IMR-90 (cell line): ENCODE measurements around the gene ARRB1. TPM values are rescaled to one million over a fixed set of nuclear protein-coding genes. Genes with fewer than 3 reads are reported as not detected.

ENCODE experiments used
- ATAC-seq: fragments of 200-7000 bp; cut with Tn5 transposase; 2 replicates; pipeline ENCODE4 v1.9.1; 2020; ENCODE audit warnings: low read depth, mild to moderate bottlenecking, moderate library complexity
- BruUV-seq: library from RNA; stranded (reverse); fragments of 400-500 nt; replicated peaks from 2 replicates; lab custom pipeline; 2021; lab: Mats Ljungman, UMichigan
- CTCF ChIA-PET: fragments of 300-600 bp; formaldehyde crosslinking; extraction: SDS; loops from one replicate; lab custom pipeline; 2021; ENCODE audit warnings: antibody characterized with exemption; lab: Yijun Ruan, JAX
- POLR2A ChIA-PET: fragments of 300-600 bp; sonication (Branson Sonifier 250); formaldehyde crosslinking; loops from one replicate; lab custom pipeline; 2022; ENCODE audit warnings: antibody characterized with exemption; ENCODE audit not compliant: unreplicated experiment; lab: Charles Lee
- DNase-seq: peaks from one replicate; pipeline ENCODE4 v3.0.0; 2013
- H2AFZ ChIP-seq: replicated peaks from 2 replicates; pipeline ENCODE3; 2013; ENCODE audit warnings: low read length, mild to moderate bottlenecking; ENCODE audit not compliant: poor library complexity
- H2AK5ac ChIP-seq: 2 replicates; pipeline ENCODE4 v1.6.1; 2013; ENCODE audit warnings: low read depth, low read length, inconsistent platforms
- H2AK9ac ChIP-seq: replicated peaks from 2 replicates; pipeline ENCODE3; 2013; ENCODE audit warnings: mild to moderate bottlenecking, low read depth, low read length, moderate library complexity; ENCODE audit not compliant: poor library complexity
- H2BK120ac ChIP-seq: 2 replicates; pipeline ENCODE4 v1.6.1; 2013; ENCODE audit warnings: low read depth, low read length, inconsistent platforms
- H2BK15ac ChIP-seq: 3 replicates; pipeline ENCODE4 v1.6.1; 2013; ENCODE audit warnings: low read depth, low read length, inconsistent platforms
- H2BK20ac ChIP-seq: 2 replicates; pipeline ENCODE4 v1.6.1; 2013; ENCODE audit warnings: low read depth, mild to moderate bottlenecking, inconsistent platforms, low read length, moderate library complexity
- H2BK5ac ChIP-seq: 2 replicates; pipeline ENCODE4 v1.6.1; 2013; ENCODE audit warnings: mild to moderate bottlenecking, low read depth, low read length, inconsistent platforms; ENCODE audit not compliant: poor library complexity, severe bottlenecking
- H3K14ac ChIP-seq: replicated peaks from 2 replicates; pipeline ENCODE4 v1.6.1; 2013; ENCODE audit warnings: low read depth, low read length, inconsistent platforms
- H3K18ac ChIP-seq: 2 replicates; pipeline ENCODE4 v1.6.1; 2013; ENCODE audit warnings: low read depth, low read length, control low read depth
- H3K23ac ChIP-seq: 2 replicates; pipeline ENCODE4 v1.6.1; 2013; ENCODE audit warnings: low read depth, low read length, inconsistent platforms
- H3K27ac ChIP-seq: 2 replicates; pipeline ENCODE4 v1.5.1; 2013; ENCODE audit warnings: mild to moderate bottlenecking, control low read depth, low read length; ENCODE audit not compliant: insufficient read depth
- H3K27me3 ChIP-seq: 2 replicates; pipeline ENCODE4 v1.6.1; 2013; ENCODE audit warnings: low read length; ENCODE audit not compliant: control insufficient read depth, insufficient read depth
- H3K36me3 ChIP-seq: 2 replicates; pipeline ENCODE4 v1.6.1; 2013; ENCODE audit warnings: low read length, mixed read lengths; ENCODE audit not compliant: control insufficient read depth, insufficient read depth
- H3K4ac ChIP-seq: 2 replicates; pipeline ENCODE4 v1.6.1; 2013; ENCODE audit warnings: low read depth, low read length, inconsistent platforms
- H3K4me1 ChIP-seq: 2 replicates; pipeline ENCODE4 v1.6.1; 2013; ENCODE audit warnings: low read length, mixed read lengths; ENCODE audit not compliant: control insufficient read depth, insufficient read depth
- H3K4me2 ChIP-seq: 2 replicates; pipeline ENCODE4 v1.6.1; 2013; ENCODE audit warnings: low read depth, mild to moderate bottlenecking, control low read depth, low read length, moderate library complexity
- H3K4me3 ChIP-seq: 2 replicates; pipeline ENCODE4 v1.5.1; 2013; ENCODE audit warnings: low read depth, mild to moderate bottlenecking, control low read depth, low read length, moderate library complexity; ENCODE audit not compliant: insufficient read depth
- H3K56ac ChIP-seq: 2 replicates; pipeline ENCODE4 v1.6.1; 2013; ENCODE audit warnings: low read length, inconsistent platforms; ENCODE audit not compliant: insufficient read depth; ENCODE audit errors: extremely low read depth
- H3K79me1 ChIP-seq, 2 experiments: 2 replicates each; pipeline ENCODE4 v1.6.1; 2013; ENCODE audit warnings: low read length in 2 of 2, inconsistent platforms in 1 of 2, low read depth in 1 of 2
- H3K9ac ChIP-seq: 2 replicates; pipeline ENCODE4 v1.6.1; 2013; ENCODE audit warnings: low read depth, low read length, control low read depth
- H3K9me1 ChIP-seq: 2 replicates; pipeline ENCODE4 v1.6.1; 2013; ENCODE audit warnings: low read length, inconsistent platforms; ENCODE audit not compliant: insufficient read depth
- H3K9me3 ChIP-seq: 2 replicates; pipeline ENCODE4 v1.6.1; 2013; ENCODE audit warnings: low read length; ENCODE audit not compliant: control insufficient read depth, insufficient read depth
- H4K20me1 ChIP-seq: 2 replicates; pipeline ENCODE4 v1.6.1; 2013; ENCODE audit warnings: low read length, inconsistent platforms; ENCODE audit not compliant: insufficient read depth
- H4K5ac ChIP-seq: 2 replicates; pipeline ENCODE4 v1.6.1; 2013; ENCODE audit warnings: mild to moderate bottlenecking, low read depth, low read length, control low read depth
- H4K8ac ChIP-seq, 2 experiments: 2 replicates each; pipeline ENCODE4 v1.6.1; 2013; ENCODE audit warnings: low read depth in 2 of 2, low read length in 2 of 2, control low read depth in 1 of 2, inconsistent platforms in 1 of 2
- H4K91ac ChIP-seq: 2 replicates; pipeline ENCODE4 v1.6.1; 2013; ENCODE audit warnings: low read depth, low read length, inconsistent platforms; ENCODE audit not compliant: insufficient read depth
- FOS ChIP-seq: fragments of 150-350 bp; IDR thresholded peaks from 2 replicates; pipeline ENCODE4 v1.6.1; 2016; ENCODE audit warnings: low read depth, low read length
- POLR2A ChIP-seq: IDR thresholded peaks from 2 replicates; pipeline ENCODE4 v1.6.1; 2012; ENCODE audit warnings: mild to moderate bottlenecking, low read depth, low read length
- RAD21 ChIP-seq: IDR thresholded peaks from 2 replicates; pipeline ENCODE4 v1.6.1; 2012; ENCODE audit warnings: low read length, improper control_type of control experiment
- SMC3 ChIP-seq: fragments of 150-350 bp; IDR thresholded peaks from 2 replicates; pipeline ENCODE4 v1.6.1; 2016; ENCODE audit warnings: low read depth, mild to moderate bottlenecking, antibody characterized with exemption, low read length, moderate library complexity
- dilution Hi-C: fragments of 300-500 bp; cut with HindIII; formaldehyde crosslinking; loops from one replicate; pipeline ENCODE4 v1.14.3; 2018; ENCODE audit warnings: low sequenced_read_pairs; ENCODE audit not compliant: unreplicated experiment
- in situ Hi-C: fragments of 300-500 bp; cut with MboI; formaldehyde crosslinking; loops from 3 replicates; pipeline ENCODE4 v1.14.3; 2019; ENCODE audit warnings: low sequenced_read_pairs, inconsistent platforms, mixed read lengths
- intact Hi-C: fragments of 100-400 bp; cut with micrococcal nuclease; formaldehyde crosslinking; loops from 2 replicates; pipeline ENCODE4 v1.10.0; 2022
- polyA plus RNA-seq, 3 experiments: library from polyadenylated mRNA; depleted of rRNA; stranded (reverse); fragments of >200 nt; gene quantifications; 2 replicates each; pipeline ENCODE4 v1.2.3, GENCODE V29; 2012; ENCODE audit warnings: low replicate concordance in 1 of 3
- total RNA-seq: library from RNA; depleted of rRNA; stranded (reverse); fragments of >200 nt; gene quantifications from 2 replicates; pipeline ENCODE4 v1.2.3, GENCODE V29; 2012
- TF ChIP-seq, protein P1 (sequence below): fragments of 150-350 bp; IDR thresholded peaks from 2 replicates; pipeline ENCODE4 v1.6.1; 2017; ENCODE audit warnings: mild to moderate bottlenecking, antibody characterized with exemption, low read length, low read depth

The ARRB1 gene
- total and polyA plus RNA-seq, 2 of the 4 experiments (the other 2 are of a cell fraction), result 11.0 to 17.4 TPM

- Histone ChIP-seq H4K91ac (no peak overlapping the region), H3K4me2 (no peak overlapping the region), H3K9ac (no peak overlapping the region), H2BK120ac (no peak overlapping the region), H2BK5ac (no peak overlapping the region), H2AK9ac (no peak overlapping the region), H2AFZ (no peak overlapping the region), H4K8ac (no peak overlapping the region), H3K18ac (no peak overlapping the region), H3K27me3 (peaks cover 8% of the 10 kb centered on the region), H2BK20ac (no peak overlapping the region), H4K20me1 (peaks cover 3% of the 10 kb centered on the region; the same call in 1 of the 2 replicates), H3K27ac (no peak overlapping the region), H3K14ac (no peak overlapping the region), H3K79me1 (no peaks in the 10 kb centered on the region), H3K4me3 (no peak overlapping the region), H2BK15ac (no peak overlapping the region), H3K23ac (no peak overlapping the region), H3K36me3 (no peaks in the 10 kb centered on the region), H4K5ac (no peak overlapping the region), H3K4me1 (no peaks in the 10 kb centered on the region), H2AK5ac (no peak overlapping the region), H3K56ac (no peak overlapping the region), H3K9me3 (no peaks in the 10 kb centered on the region), H3K9me1 (no peaks in the 10 kb centered on the region), H3K4ac (no peak overlapping the region)
- no peak for ATAC-seq
- DNase-seq, result no peak
- TF ChIP-seq SMC3, result no peak
- no peak for TF ChIP-seq POLR2A
- TF ChIP-seq, protein P1, sequence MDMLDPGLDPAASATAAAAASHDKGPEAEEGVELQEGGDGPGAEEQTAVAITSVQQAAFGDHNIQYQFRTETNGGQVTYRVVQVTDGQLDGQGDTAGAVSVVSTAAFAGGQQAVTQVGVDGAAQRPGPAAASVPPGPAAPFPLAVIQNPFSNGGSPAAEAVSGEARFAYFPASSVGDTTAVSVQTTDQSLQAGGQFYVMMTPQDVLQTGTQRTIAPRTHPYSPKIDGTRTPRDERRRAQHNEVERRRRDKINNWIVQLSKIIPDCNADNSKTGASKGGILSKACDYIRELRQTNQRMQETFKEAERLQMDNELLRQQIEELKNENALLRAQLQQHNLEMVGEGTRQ, result no peak
- no peak for TF ChIP-seq FOS
- TF ChIP-seq RAD21, result no peak
- in situ Hi-C loops (no loop called here), intact Hi-C loops (loop anchor here (1.0 kb wide), 1 partner anchor 18 kb away; no protein-coding TSS in a partner anchor), dilution Hi-C loops (no loop called here)
- ChIA-PET CTCF (interaction anchor here (1.1 to 1.6 kb wide), 2 partner anchors 10 to 27 kb away, joined by 6 to 7 read pairs; no protein-coding TSS in a partner anchor), POLR2A (no interaction called here)
- BruUV-seq, result no TSS peak
These were observed 136.6 kb downstream of the ARRB1 start for GRCh38 chr11:75214843-75215242.
